NCI-H2029 treated with DMSO at 0.1 percent for 48 hours (cell line): ENCODE results near the gene PRRT1B.
"Not testable (repeated sequence)": the region's sequence is repeated elsewhere in the genome, so short reads cannot be mapped to it uniquely, and the experiment has no call there.

Experiments
- DNase-seq: peaks from one replicate; lab custom pipeline; 2025; lab: John Stamatoyannopoulos, UW

Gene PRRT1B

DNA sequence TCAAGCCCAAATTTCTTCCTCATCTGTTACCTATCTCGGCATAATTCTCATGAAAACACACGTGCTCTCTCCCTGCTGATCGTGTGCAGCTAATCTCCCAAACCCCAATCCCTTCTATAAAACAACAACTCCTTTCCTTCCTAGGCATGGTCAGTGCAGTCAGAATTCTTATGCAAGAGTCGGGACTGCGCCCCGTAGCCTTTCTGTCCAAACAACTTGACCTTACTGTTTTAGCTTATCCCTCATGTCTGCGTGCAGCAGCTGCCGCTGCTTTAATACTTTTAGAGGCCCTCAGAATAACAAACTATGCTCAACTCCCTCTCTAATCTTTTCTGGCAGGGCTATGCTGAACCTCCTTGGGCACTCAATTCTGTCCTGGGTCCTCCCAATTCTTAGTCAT is 5.1 kb downstream of the PRRT1B start:
- DNase-seq: not testable (repeated sequence)

- no peak for DNase-seq
Observed at GRCh38 chr9:131552030-131552429, 6.7 kb downstream of the PRRT1B start.

- no peak for DNase-seq
Observed at GRCh38 chr9:131554087-131554842, 8.9 kb downstream of the PRRT1B start.

- no peak for DNase-seq
Observed at GRCh38 chr9:131554843-131555351, 9.6 kb downstream of the PRRT1B start.

DNA sequence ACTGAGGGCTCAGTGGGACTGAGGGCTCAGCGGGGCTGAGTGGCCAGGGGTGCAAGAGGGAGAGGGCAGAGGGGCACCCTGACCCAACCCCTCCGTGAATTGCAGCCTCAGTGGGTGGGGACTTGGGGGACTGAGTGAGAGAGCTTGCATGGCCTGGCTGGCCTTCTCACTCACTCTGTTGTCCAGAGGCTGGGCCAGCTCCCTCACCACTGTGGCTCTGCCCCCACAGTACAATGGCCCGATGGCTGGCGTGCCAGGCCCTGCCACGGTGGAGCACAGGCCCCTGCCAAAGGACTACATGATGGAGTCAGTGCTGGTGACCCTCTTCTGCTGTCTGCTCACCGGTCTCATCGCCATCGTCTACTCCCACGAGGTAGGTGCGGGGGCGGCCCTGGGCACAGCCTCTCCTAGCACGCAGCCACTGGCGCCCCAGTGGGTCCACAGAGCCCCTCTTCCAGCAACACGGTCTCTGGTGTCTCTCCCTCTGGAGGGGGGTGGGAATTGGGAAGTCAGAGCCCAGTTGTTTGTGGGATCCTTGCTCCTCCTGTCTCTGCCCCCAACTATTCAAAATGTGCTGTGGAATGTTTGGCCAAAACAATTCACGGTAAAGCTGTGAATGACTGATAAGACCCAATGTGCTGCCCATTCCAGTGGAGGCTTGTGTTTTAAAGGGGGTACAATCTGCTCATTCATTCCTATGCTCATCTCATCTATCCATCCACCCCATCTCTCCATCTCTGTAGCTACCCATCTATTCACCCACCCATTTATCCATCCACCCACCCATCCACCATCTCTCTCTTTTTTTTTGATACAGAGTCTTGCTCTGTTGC is 10.7 kb downstream of the PRRT1B start:
- no peak for DNase-seq

GRCh38 chr9:131557855-131558548 is 12.7 kb downstream of the PRRT1B start:
- no peak for DNase-seq

GRCh38 chr9:131559421-131560000 is 14.2 kb downstream of the PRRT1B start:
- DNase-seq: no peak

GRCh38 chr9:131562032-131562959 is 17.0 kb downstream of the PRRT1B start:
- DNase-seq: no peak

DNA sequence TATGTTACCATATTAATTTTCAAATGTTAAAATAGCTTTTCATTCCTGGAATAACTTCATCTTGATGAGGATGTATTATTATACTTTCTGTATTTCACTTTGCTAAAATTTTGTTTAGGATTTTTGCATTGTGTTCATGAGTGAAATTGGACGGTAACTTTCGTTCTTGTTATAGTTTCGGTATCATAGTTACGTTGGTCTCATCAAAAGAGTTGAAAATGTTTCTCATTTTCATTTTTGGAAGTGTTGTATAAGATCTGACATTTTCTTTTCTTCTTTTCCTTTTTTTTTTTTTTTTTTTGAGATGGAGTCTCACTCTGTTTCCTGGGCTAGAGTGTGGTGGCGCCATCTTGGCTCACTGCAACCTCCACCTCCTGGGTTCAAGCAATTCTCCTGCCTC is 20.0 kb downstream of the PRRT1B start:
- DNase-seq: no peak

DNA sequence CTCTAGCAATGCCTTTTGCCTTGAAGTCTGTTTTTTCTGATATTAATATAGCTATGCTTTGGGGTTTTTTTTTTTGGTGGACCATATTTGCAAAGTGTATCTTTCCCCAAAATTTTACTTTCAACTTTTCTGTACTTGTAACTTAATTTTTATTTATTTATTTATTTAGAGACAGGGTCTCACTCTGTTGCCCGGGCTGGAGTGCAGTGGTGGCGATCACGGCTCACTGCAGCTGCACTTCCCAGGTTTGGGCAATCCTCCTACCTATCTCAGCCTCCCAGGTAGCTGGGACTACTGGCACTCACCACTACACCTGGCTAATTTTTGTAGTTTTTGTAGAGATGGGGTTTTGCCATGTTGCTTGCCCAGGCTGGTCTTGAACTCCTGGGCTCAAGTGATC is 20.8 kb downstream of the PRRT1B start:
- no peak for DNase-seq

GRCh38 chr9:131567910-131568309 is 22.6 kb downstream of the PRRT1B start:
- no peak for DNase-seq

DNA sequence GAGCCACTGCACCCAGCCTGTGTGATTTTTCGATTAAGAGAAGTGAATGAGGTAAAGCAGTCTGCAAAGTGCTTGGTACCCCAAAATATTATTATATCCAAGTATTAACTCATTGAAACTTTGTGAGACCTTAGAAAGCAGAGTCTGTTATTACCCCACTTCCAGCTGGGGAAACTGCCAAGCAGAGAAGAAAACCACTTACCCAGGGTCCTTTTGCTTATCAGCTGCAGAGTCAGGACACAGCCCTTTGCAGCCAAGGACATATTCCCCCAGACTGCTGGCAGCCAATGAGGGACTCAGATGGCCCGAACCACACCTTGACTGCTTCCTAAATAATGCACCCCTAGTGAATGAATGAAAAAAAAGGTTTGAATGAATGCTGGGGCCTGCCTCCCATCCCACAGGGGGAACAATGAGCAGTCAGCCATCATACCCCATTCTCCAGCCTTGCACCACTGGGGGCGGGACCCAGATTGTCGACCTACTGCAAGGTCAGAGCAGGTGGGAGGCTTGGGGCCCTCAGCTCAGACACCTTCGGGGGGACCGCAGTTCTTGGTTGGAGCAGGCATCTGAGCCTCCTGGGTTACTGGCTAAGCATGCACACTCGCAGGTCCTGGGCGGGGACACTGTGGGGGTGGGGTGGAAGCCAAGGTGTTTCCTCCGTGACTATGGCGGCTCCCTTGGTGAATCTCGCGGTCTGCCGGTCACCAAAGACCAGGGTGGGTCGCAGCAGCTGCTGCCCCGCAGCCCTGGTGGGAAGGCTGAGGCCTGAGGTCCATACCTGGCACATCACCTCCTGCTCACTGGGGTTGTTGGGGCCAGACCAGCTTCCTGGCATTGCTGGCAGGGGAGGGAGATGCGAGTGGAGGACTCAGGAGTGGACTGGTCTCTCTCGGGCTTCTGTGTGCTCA is 29.7 kb downstream of the PRRT1B start:
- no peak for DNase-seq

DNA sequence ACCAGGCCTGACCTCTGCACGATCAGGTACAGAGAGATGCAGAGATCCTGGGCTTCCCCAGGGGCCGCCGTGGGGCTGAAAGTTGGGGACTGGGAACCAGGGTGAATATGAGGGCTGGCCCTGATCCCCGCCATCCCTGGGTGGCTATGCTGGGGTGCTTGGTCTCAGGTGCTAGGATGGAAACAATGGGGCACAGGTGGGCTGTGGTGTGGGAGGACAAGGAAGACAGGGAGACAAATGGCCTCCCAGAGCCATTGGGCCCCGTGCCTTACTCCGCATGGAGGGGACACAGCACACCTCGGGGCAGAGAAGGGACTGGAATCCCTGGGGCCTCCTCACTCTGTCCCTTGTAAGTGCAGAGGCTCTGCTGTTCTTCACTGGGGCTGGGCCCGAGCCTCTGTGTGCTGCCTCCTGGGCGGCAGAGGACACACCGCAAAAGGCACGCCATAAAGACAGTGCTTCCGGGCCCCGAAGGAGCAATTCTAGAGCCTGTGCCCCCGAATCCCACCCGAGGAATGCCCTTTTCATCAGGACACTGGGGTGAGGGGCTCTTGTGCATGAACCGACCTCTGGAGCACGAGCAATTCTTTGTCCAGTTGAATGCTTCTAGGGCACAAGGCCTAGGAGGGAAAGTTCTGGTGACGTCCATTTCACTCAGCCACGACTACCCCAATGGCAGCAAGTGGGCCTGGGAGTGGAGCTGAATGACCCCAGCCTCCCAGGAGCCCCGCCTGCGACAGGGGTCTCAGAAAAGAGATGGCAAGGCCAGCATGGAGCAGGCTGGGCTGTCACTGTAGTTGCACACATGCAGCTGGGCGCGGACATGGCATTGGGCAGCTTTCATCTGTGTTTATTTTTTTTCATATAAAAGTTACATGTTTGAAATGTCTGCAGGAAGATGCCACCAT is 30.9 kb downstream of the PRRT1B start:
- no peak for DNase-seq

DNA sequence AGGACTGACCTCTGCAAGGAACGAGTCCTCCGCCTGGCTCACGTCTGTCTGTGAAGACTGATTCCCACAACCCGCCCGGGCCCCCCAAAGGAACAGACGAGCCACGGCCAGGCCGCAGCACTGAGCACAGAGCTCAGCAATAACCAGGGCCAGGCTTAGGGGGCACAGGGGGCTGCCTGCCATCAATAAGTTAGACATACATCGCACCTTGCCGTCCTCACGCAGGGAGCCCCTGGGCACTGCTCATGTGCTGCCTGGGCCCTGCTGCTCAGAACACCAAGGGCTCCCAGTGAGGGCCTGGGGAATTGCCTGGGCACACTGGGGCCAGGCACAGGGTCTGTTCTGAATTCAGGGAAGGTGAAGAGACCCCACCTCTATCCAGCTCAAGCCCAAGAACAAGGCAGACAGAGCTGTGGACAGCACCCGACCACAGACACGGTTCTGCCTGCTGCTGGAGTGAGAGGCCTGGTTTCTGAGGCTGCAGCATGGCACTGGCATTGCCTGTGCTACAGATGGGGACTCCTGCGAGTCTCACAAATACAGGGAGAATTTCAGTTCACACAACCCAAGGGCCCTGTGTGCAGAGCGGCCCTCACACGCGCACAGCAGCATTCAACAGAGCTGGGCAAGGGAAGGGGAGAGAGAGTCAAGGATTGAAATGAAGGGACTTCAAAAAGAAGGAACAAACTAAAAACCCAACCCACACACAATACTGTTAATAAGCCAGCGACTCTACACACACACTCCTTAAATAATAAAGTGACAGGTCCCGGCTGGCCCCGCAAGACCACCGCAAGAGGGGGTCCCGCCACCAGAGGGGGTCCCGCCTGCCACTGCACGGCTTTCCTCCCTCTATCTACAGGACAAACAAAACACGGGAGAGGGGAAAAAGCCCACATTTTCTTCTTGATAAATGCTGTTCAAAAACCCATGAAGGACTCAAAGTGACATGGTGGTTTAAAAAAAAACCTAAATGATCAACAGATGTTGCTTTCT is 32.0 kb downstream of the PRRT1B start:
- DNase-seq: no peak

DNA sequence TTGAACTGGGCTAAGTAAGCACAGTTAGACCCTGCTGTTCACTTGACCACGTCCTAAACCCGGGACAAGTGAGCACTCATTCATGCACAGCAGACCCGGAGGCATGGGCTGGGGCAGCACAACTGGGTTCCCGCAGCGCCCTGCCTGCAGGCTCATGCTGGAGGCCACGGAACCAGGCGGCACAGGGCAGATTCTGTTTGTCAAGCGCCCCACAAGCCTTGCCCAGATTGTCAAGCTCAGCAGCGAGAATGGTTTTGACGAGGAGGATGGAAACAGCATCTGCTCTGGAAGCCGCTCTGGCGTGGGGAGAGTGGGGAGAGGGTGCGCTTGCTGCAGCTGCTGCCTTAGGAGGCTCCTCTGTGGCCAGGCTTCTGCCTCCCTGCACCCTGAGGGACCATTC is 32.7 kb downstream of the PRRT1B start:
- DNase-seq: no peak

- no peak for DNase-seq
Observed at GRCh38 chr9:131578731-131579504, 33.6 kb downstream of the PRRT1B start.

DNA sequence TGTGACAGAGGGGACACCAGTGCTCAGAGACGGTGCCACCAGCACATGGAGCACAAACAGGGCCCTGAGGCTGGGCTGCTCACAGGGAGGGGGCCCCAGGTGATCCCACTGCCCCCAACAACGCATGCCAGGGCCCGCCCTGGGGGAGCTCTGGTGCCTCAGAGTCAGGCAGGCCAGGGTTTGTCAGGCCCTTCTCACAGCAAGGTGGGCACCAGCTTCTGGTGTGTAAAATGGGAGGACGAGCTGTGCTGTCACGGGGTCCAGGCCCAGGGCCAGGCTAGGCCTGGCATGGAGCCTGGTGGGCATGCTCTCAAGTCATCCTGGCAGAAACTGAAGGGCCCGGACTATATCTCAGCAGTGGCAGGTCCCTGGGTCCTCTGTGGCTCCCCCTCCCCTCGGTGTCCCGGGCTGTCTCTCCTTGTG is 34.5 kb downstream of the PRRT1B start:
- DNase-seq: no peak
